BLaER1 treated with 17β-estradiol and CSF1 and Interleukin-3, amounts not matched to agents 10 nM and 100 nM (cell line): ENCODE data around the gene TBX5.

Source experiments
- H3K27ac ChIP-seq, 11 experiments: shearing (Covaris generic); formaldehyde crosslinking; 2 replicates each; pipeline ENCODE4 v1.8.1; 2022
- H3K27me3 ChIP-seq, 11 experiments: shearing (Covaris generic); formaldehyde crosslinking; 2 replicates each; pipeline ENCODE4 v1.8.1; 2022
- H3K36me3 ChIP-seq, 11 experiments: shearing (Covaris generic); formaldehyde crosslinking; 2 replicates each; pipeline ENCODE4 v1.8.1; 2022
- H3K4me1 ChIP-seq, 10 experiments: shearing (Covaris generic); formaldehyde crosslinking; 2 replicates each; pipeline ENCODE4 v1.8.1; 2022
- H3K4me2 ChIP-seq, 11 experiments: shearing (Covaris generic); formaldehyde crosslinking; 2 replicates each; pipeline ENCODE4 v1.8.1; 2022
- H3K4me3 ChIP-seq, 10 experiments: shearing (Covaris generic); formaldehyde crosslinking; 2 replicates each; pipeline ENCODE4 v1.8.1; 2022
- H3K9ac ChIP-seq, 11 experiments: shearing (Covaris generic); formaldehyde crosslinking; 2 replicates each; pipeline ENCODE4 v1.8.1; 2022
- H3K9me3 ChIP-seq, 11 experiments: shearing (Covaris generic); formaldehyde crosslinking; replicated peaks in 1 of 11; 2 replicates each; pipeline ENCODE4 v1.8.1; 2022
- H4K20me1 ChIP-seq, 11 experiments: shearing (Covaris generic); formaldehyde crosslinking; 2 replicates each; pipeline ENCODE4 v1.8.1; 2022
- Cebpa-rat ChIP-seq, 11 experiments: shearing (Covaris generic); IDR thresholded peaks; 2 replicates each; pipeline ENCODE4 v1.8.1; 2022

Gene TBX5

GRCh38 chr12:114411071-114411837 lies 5.3 kb upstream of the TBX5 start:
- Histone ChIP-seq H3K9me3 (peaks cover 27 to 55% (median 36%) of the 10 kb centered on the region in 11 experiments), H3K4me3 (no peak overlapping the region), H4K20me1 (peaks cover 0 to 70% (median 32%) of the 10 kb centered on the region in 11 experiments; a peak in 11 of 22 replicates), H3K36me3 (no peaks in the 10 kb centered on the region), H3K4me2 (no peak overlapping the region), H3K27me3 (peaks cover 100% of the 10 kb centered on the region in 11 experiments), H3K4me1 (no peaks in the 10 kb centered on the region), H3K9ac (no peak overlapping the region), H3K27ac (no peak overlapping the region)
- TF ChIP-seq Cebpa-rat (IDR thresholded peaks at IDR 0.05) = no peak

GRCh38 chr12:114409852-114410600 lies 4.1 kb upstream of the TBX5 start:
- Histone ChIP-seq H3K27ac (no peak overlapping the region), H3K4me1 (no peaks in the 10 kb centered on the region), H3K9me3 (peaks cover 27 to 64% (median 45%) of the 10 kb centered on the region in 11 experiments), H3K27me3 (peaks cover 99 to 100% (median 100%) of the 10 kb centered on the region in 11 experiments), H3K9ac (no peak overlapping the region), H3K36me3 (no peaks in the 10 kb centered on the region), H3K4me2 (no peak overlapping the region), H3K4me3 (no peak overlapping the region), H4K20me1 (peaks cover 0 to 71% (median 37%) of the 10 kb centered on the region in 11 experiments; a peak in 12 of 22 replicates)
- TF ChIP-seq Cebpa-rat (IDR thresholded peaks at IDR 0.05) = no peak

- Histone ChIP-seq H4K20me1 (peaks cover 0 to 72% (median 31%) of the 10 kb centered on the region in 11 experiments; a peak in 12 of 22 replicates), H3K9ac (no peak overlapping the region), H3K27me3 (peaks cover 99 to 100% (median 100%) of the 10 kb centered on the region in 11 experiments), H3K36me3 (no peaks in the 10 kb centered on the region), H3K4me3 (no peak overlapping the region), H3K9me3 (peaks cover 27 to 73% (median 51%) of the 10 kb centered on the region in 11 experiments), H3K4me2 (no peak overlapping the region), H3K27ac (no peak overlapping the region), H3K4me1 (no peaks in the 10 kb centered on the region)
- no peak for TF ChIP-seq Cebpa-rat (IDR thresholded peaks at IDR 0.05)
Measured at GRCh38 chr12:114408886-114409851, 3.2 kb upstream of the TBX5 start.

- no peak overlapping the region; a peak in 1 of 20 replicates for H3K4me3 ChIP-seq
- H4K20me1 ChIP-seq = peaks cover 0 to 72% (median 30%) of the 10 kb centered on the region in 11 experiments; a peak in 12 of 22 replicates
- H3K27ac ChIP-seq = no peak overlapping the region
- peaks cover 32 to 80% (median 58%) of the 10 kb centered on the region in 11 experiments for H3K9me3 ChIP-seq
- H3K4me1 ChIP-seq = no peaks in the 10 kb centered on the region
- H3K27me3 ChIP-seq = peaks cover 99 to 100% (median 100%) of the 10 kb centered on the region in 11 experiments
- H3K36me3 ChIP-seq = no peaks in the 10 kb centered on the region
- no peak overlapping the region for H3K9ac ChIP-seq
- TF ChIP-seq Cebpa-rat (IDR thresholded peaks at IDR 0.05) = no peak
- H3K4me2 ChIP-seq = no peak overlapping the region
Measured at GRCh38 chr12:114408471-114408885, 2.5 kb upstream of the TBX5 start.

GRCh38 chr12:114407842-114408411 lies 2.0 kb upstream of the TBX5 start:
- Histone ChIP-seq H4K20me1 (peaks cover 0 to 72% (median 29%) of the 10 kb centered on the region in 11 experiments; a peak in 12 of 22 replicates), H3K36me3 (no peaks in the 10 kb centered on the region), H3K9me3 (peaks cover 37 to 85% (median 64%) of the 10 kb centered on the region in 11 experiments), H3K27me3 (peaks cover 99 to 100% (median 100%) of the 10 kb centered on the region in 11 experiments), H3K27ac (no peak overlapping the region), H3K4me1 (no peaks in the 10 kb centered on the region), H3K9ac (no peak overlapping the region), H3K4me2 (no peak overlapping the region), H3K4me3 (no peak overlapping the region; a peak in 1 of 20 replicates)
- no peak for TF ChIP-seq Cebpa-rat (IDR thresholded peaks at IDR 0.05)

GRCh38 chr12:114406984-114407841 lies 1.3 kb upstream of the TBX5 start:
- Histone ChIP-seq H3K4me2 (no peak overlapping the region), H3K9me3 (peaks cover 40 to 86% (median 66%) of the 10 kb centered on the region in 11 experiments), H3K4me3 (no peak overlapping the region), H3K27ac (no peak overlapping the region), H3K36me3 (no peaks in the 10 kb centered on the region), H3K27me3 (peaks cover 99 to 100% (median 100%) of the 10 kb centered on the region in 11 experiments), H4K20me1 (peaks cover 0 to 68% (median 27%) of the 10 kb centered on the region in 11 experiments; a peak in 12 of 22 replicates), H3K9ac (no peak overlapping the region), H3K4me1 (no peaks in the 10 kb centered on the region)
- TF ChIP-seq Cebpa-rat (IDR thresholded peaks at IDR 0.05) = no peak

- H3K4me1 ChIP-seq = no peaks in the 10 kb centered on the region
- no peaks in the 10 kb centered on the region for H3K36me3 ChIP-seq
- no peak overlapping the region for H3K4me3 ChIP-seq
- H3K9me3 ChIP-seq = peaks cover 40 to 85% (median 67%) of the 10 kb centered on the region in 11 experiments
- H4K20me1 ChIP-seq = peaks cover 0 to 65% (median 27%) of the 10 kb centered on the region in 11 experiments; a peak in 12 of 22 replicates
- H3K27me3 ChIP-seq = peaks cover 99 to 100% (median 100%) of the 10 kb centered on the region in 11 experiments
- no peak for TF ChIP-seq Cebpa-rat (IDR thresholded peaks at IDR 0.05)
- no peak overlapping the region for H3K9ac ChIP-seq
- no peak overlapping the region for H3K4me2 ChIP-seq
- no peak overlapping the region for H3K27ac ChIP-seq
Measured at GRCh38 chr12:114406316-114406983, 506 bp upstream of the TBX5 start.
